H9 (cell line): ENCODE results near the gene HS3ST4. TPM values are rescaled to one million over a fixed set of nuclear protein-coding genes. Genes with fewer than 3 reads are reported as not detected.

Experiments
- DNase-seq: peaks from one replicate; pipeline ENCODE4 v3.0.0-alpha.2; 2017
- H2AFZ ChIP-seq: one replicate; pipeline ENCODE4 v1.6.1; 2013; ENCODE audit warnings: mild to moderate bottlenecking, low read length, control low read depth, moderate library complexity
- H2AK5ac ChIP-seq: 2 replicates; pipeline ENCODE4 v1.6.1; 2013; ENCODE audit warnings: low read length, control low read depth, mixed read lengths; ENCODE audit not compliant: insufficient read length
- H2BK120ac ChIP-seq: one replicate; pipeline ENCODE4 v1.6.1; 2013; ENCODE audit warnings: low read depth, mild to moderate bottlenecking, low read length, control low read depth, inconsistent platforms; ENCODE audit not compliant: poor library complexity, severe bottlenecking
- H2BK12ac ChIP-seq: 2 replicates; pipeline ENCODE4 v1.6.1; 2013; ENCODE audit warnings: low read length, control low read depth, mixed read lengths, low read depth; ENCODE audit not compliant: insufficient read length
- H2BK15ac ChIP-seq: 2 replicates; pipeline ENCODE4 v1.6.1; 2013; ENCODE audit warnings: low read depth, low read length, control low read depth
- H2BK20ac ChIP-seq: one replicate; pipeline ENCODE4 v1.6.1; 2013; ENCODE audit warnings: low read depth, mild to moderate bottlenecking, low read length, control low read depth, inconsistent platforms; ENCODE audit not compliant: poor library complexity, severe bottlenecking
- H2BK5ac ChIP-seq: 2 replicates; pipeline ENCODE4 v1.6.1; 2013; ENCODE audit warnings: low read length, control low read depth, mixed read lengths; ENCODE audit not compliant: insufficient read length
- H3K14ac ChIP-seq: 2 replicates; pipeline ENCODE4 v1.6.1; 2013; ENCODE audit warnings: low read length, control low read depth; ENCODE audit not compliant: insufficient read depth
- H3K18ac ChIP-seq: 2 replicates; pipeline ENCODE4 v1.6.1; 2013; ENCODE audit warnings: low read depth, mild to moderate bottlenecking, mixed read lengths, low read length, control low read depth; ENCODE audit not compliant: insufficient read length
- H3K23ac ChIP-seq: 2 replicates; pipeline ENCODE4 v1.6.1; 2013; ENCODE audit warnings: low read length, control low read depth, mixed read lengths, low read depth; ENCODE audit not compliant: insufficient read length
- H3K23me2 ChIP-seq: 2 replicates; pipeline ENCODE4 v1.6.1; 2013; ENCODE audit warnings: low read depth, mild to moderate bottlenecking, mixed read lengths, low read length, control low read depth; ENCODE audit not compliant: insufficient read length, poor library complexity, severe bottlenecking
- H3K27ac ChIP-seq: 2 replicates; pipeline ENCODE4 v1.5.1; 2013; ENCODE audit warnings: low read length, control low read depth, mixed read lengths, low read depth; ENCODE audit not compliant: insufficient read length
- H3K27me3 ChIP-seq: 2 replicates; pipeline ENCODE4 v1.6.1; 2013; ENCODE audit warnings: low read length, control low read depth, inconsistent platforms; ENCODE audit not compliant: insufficient read depth
- H3K4ac ChIP-seq: 2 replicates; pipeline ENCODE4 v1.6.1; 2013; ENCODE audit warnings: low read depth, mild to moderate bottlenecking, control low read depth, inconsistent platforms, low read length, moderate library complexity
- H3K4me1 ChIP-seq: 2 replicates; pipeline ENCODE4 v1.6.1; 2013; ENCODE audit warnings: low read length, control low read depth, inconsistent platforms; ENCODE audit not compliant: insufficient read depth
- H3K4me2 ChIP-seq: 2 replicates; pipeline ENCODE4 v1.6.1; 2013; ENCODE audit warnings: low read length, control low read depth, mixed read lengths; ENCODE audit not compliant: insufficient read length, insufficient read depth
- H3K56ac ChIP-seq: 2 replicates; pipeline ENCODE4 v1.6.1; 2013; ENCODE audit warnings: low read depth, mild to moderate bottlenecking, mixed read lengths, low read length, control low read depth; ENCODE audit not compliant: insufficient read length
- H3K79me1 ChIP-seq: 2 replicates; pipeline ENCODE4 v1.6.1; 2013; ENCODE audit warnings: low read depth, mild to moderate bottlenecking, moderate library complexity, low read length, control low read depth, inconsistent platforms; ENCODE audit not compliant: insufficient read depth, poor library complexity, severe bottlenecking
- H3K79me2 ChIP-seq: 2 replicates; pipeline ENCODE4 v1.6.1; 2013; ENCODE audit warnings: low read length, control low read depth, inconsistent platforms; ENCODE audit not compliant: insufficient read depth
- H3K9ac ChIP-seq: 2 replicates; pipeline ENCODE4 v1.6.1; 2013; ENCODE audit warnings: low read length, control low read depth, mixed read lengths; ENCODE audit not compliant: insufficient read length; ENCODE audit errors: extremely low read depth
- H3K9me3 ChIP-seq: one replicate; pipeline ENCODE4 v1.6.1; 2013; ENCODE audit warnings: low read depth, low read length, inconsistent platforms; ENCODE audit not compliant: control insufficient read depth
- H3T11ph ChIP-seq: one replicate; pipeline ENCODE4 v1.6.1; 2013; ENCODE audit warnings: mild to moderate bottlenecking, low read length, control low read depth, inconsistent platforms
- H4K20me1 ChIP-seq: one replicate; pipeline ENCODE4 v1.6.1; 2013; ENCODE audit not compliant: control insufficient read depth, insufficient read length, insufficient read depth
- H4K5ac ChIP-seq: 2 replicates; pipeline ENCODE4 v1.6.1; 2013; ENCODE audit warnings: low read depth, mild to moderate bottlenecking, mixed read lengths, low read length, control low read depth; ENCODE audit not compliant: insufficient read length
- H4K8ac ChIP-seq: replicated peaks from 2 replicates; pipeline ENCODE4 v1.6.1; 2013; ENCODE audit warnings: low read length, control low read depth, mixed read lengths, low read depth; ENCODE audit not compliant: insufficient read length
- H4K91ac ChIP-seq: 2 replicates; pipeline ENCODE4 v1.6.1; 2013; ENCODE audit warnings: low read depth, mild to moderate bottlenecking, moderate library complexity, mixed read lengths, low read length, control low read depth; ENCODE audit not compliant: insufficient read length
- H3K27ac Mint-ChIP-seq, 3 experiments: 2 replicates in 2 of 3; 3 replicates in 1 of 3; pipeline ENCODE4 v1.8.0; 2020 to 2021; ENCODE audit warnings: mixed read lengths in 3 of 3, mild to moderate bottlenecking in 1 of 3, moderate library complexity in 1 of 3
- H3K27me3 Mint-ChIP-seq: 2 replicates; pipeline ENCODE4 v1.8.0; 2021; ENCODE audit warnings: low read depth, mild to moderate bottlenecking, moderate library complexity, mixed read lengths
- H3K36me3 Mint-ChIP-seq, 3 experiments: 2 replicates in 2 of 3; 3 replicates in 1 of 3; pipeline ENCODE4 v1.8.0; 2020 to 2021; ENCODE audit warnings: low read depth in 3 of 3, mixed read lengths in 3 of 3; ENCODE audit not compliant: insufficient read depth in 1 of 3
- H3K4me1 Mint-ChIP-seq, 2 experiments: 2 replicates each; pipeline ENCODE4 v1.8.0; 2020; ENCODE audit warnings: mixed read lengths in 2 of 2
- H3K4me3 Mint-ChIP-seq, 2 experiments: 2 replicates in 1 of 2; 3 replicates in 1 of 2; pipeline ENCODE4 v1.8.0; 2020 to 2021; ENCODE audit warnings: mild to moderate bottlenecking in 2 of 2, mixed read lengths in 2 of 2, moderate library complexity in 1 of 2
- H3K9me3 Mint-ChIP-seq, 2 experiments: 2 replicates in 1 of 2; 3 replicates in 1 of 2; pipeline ENCODE4 v1.8.0; 2020; ENCODE audit warnings: mild to moderate bottlenecking in 2 of 2, mixed read lengths in 2 of 2, moderate library complexity in 1 of 2
- CTCF ChIP-seq: fragments of 200-600 bp; sonication (generic); conservative IDR thresholded peaks from 3 replicates; pipeline ENCODE4 v1.8.0; 2021; ENCODE audit warnings: antibody characterized with exemption, mild to moderate bottlenecking
- WGBS: extraction: QIAGEN DNeasy Blood & Tissue Kit; methylation state at CpG from one replicate; pipeline ENCODE4 v1.1.7; 2013; ENCODE audit warnings: missing lambda C conversion rate, low lambda C conversion rate, mixed read lengths; ENCODE audit not compliant: insufficient read length; ENCODE audit errors: extremely low coverage; 5-methylcytosine and 5-hydroxymethylcytosine counted together
- total RNA-seq: library from RNA; stranded (reverse); gene quantifications from 2 replicates; pipeline ENCODE4 v1.2.1, GENCODE V29; 2021

HS3ST4 gene
- total RNA-seq, 1 experiment from 2014 or later, result 1.7 TPM

GRCh38 chr16:25751230-25751835 lies 59.6 kb downstream of the HS3ST4 start:
- no peak overlapping the region for H3K14ac ChIP-seq
- no peak overlapping the region for H3K56ac ChIP-seq
- H3K27me3 Mint-ChIP-seq, result no peaks in the 10 kb centered on the region; the same call in 1 of the 2 replicates
- H3K79me1 ChIP-seq, result no peaks in the 10 kb centered on the region
- no peak overlapping the region for H3K23ac ChIP-seq
- no peak overlapping the region for H3K4ac ChIP-seq
- H2AFZ ChIP-seq, result no peak overlapping the region
- no peaks in the 10 kb centered on the region for H3K9me3 ChIP-seq
- H3K4me1 ChIP-seq, result peaks cover 8% of the 10 kb centered on the region; the same call in 1 of the 2 replicates
- H3K27ac Mint-ChIP-seq, result no peak overlapping the region
- H3K4me2 ChIP-seq, result no peak overlapping the region
- H3K23me2 ChIP-seq, result no peaks in the 10 kb centered on the region
- no peaks in the 10 kb centered on the region for H4K20me1 ChIP-seq
- TF ChIP-seq CTCF, result no peak
- no peak overlapping the region for H2BK120ac ChIP-seq
- no peaks in the 10 kb centered on the region for H3K27me3 ChIP-seq
- DNase-seq, result no peak
- no peak overlapping the region for H4K8ac ChIP-seq
- no peak overlapping the region for H2BK12ac ChIP-seq
- H2BK5ac ChIP-seq, result no peak overlapping the region
- H2AK5ac ChIP-seq, result no peak overlapping the region
- no peak overlapping the region for H3K9ac ChIP-seq
- WGBS, result no CpG with 5 or more reads among the region's 5 CpGs
- H4K5ac ChIP-seq, result no peak overlapping the region
- peaks cover 0 to 2% (median 0%) of the 10 kb centered on the region in 3 experiments; a peak in 2 of 7 replicates for H3K36me3 Mint-ChIP-seq
- no peak overlapping the region for H3K27ac ChIP-seq
- H2BK20ac ChIP-seq, result no peak overlapping the region
- H3K9me3 Mint-ChIP-seq, result no peaks in the 10 kb centered on the region; a peak in 1 of 5 replicates
- no peaks in the 10 kb centered on the region for H3K79me2 ChIP-seq
- no peak overlapping the region for H2BK15ac ChIP-seq
- no peak overlapping the region for H3K18ac ChIP-seq
- H3K4me1 Mint-ChIP-seq, result peaks cover 13 to 15% of the 10 kb centered on the region in 2 experiments
- H3K4me3 Mint-ChIP-seq, result no peak overlapping the region
- no peak overlapping the region for H4K91ac ChIP-seq
- H3T11ph ChIP-seq, result no peak overlapping the region
